Measurements from ENCODE around the gene ATM.
"Not testable (repeated sequence)": the region's sequence is repeated elsewhere in the genome, so short reads cannot be mapped to it uniquely, and the experiment has no call there.

ATM gene

GRCh38 chr11:108393046-108393445, 170.2 kb downstream of the ATM start (continued):
- no peak for TF ChIP-seq PATZ1 (CRISPR knock-in tag; IDR thresholded peaks at IDR 0.05; ENCODE audit: borderline replicate concordance)
- no peak for TF ChIP-seq ZC3H10 (CRISPR knock-in tag; IDR thresholded peaks at IDR 0.05)
- TF ChIP-seq ESRRG (CRISPR knock-in tag; IDR thresholded peaks at IDR 0.05) = no peak
- no peak for TF ChIP-seq ZFP3 (CRISPR knock-in tag; IDR thresholded peaks at IDR 0.05)
- TF ChIP-seq PPARA (CRISPR knock-in tag; IDR thresholded peaks at IDR 0.05; ENCODE audit: borderline replicate concordance) = no peak
- TF ChIP-seq BACH2 (CRISPR knock-in tag; IDR thresholded peaks at IDR 0.05; ENCODE audit: borderline replicate concordance) = no peak
- no peak for TF ChIP-seq TOX (CRISPR knock-in tag; IDR thresholded peaks at IDR 0.05; ENCODE audit: borderline replicate concordance)

- ATAC-seq = no peak
- TF ChIP-seq ZNF70 (CRISPR knock-in tag; IDR thresholded peaks at IDR 0.05) (no peak), OSR1 (CRISPR knock-in tag; IDR thresholded peaks at IDR 0.05) (no peak), ZFP3 (CRISPR knock-in tag; IDR thresholded peaks at IDR 0.05) (no peak), ARNTL (CRISPR knock-in tag; IDR thresholded peaks at IDR 0.05; ENCODE audit: borderline replicate concordance, low read depth) (no peak), POU6F1 (CRISPR knock-in tag; IDR thresholded peaks at IDR 0.05; ENCODE audit: borderline replicate concordance, low read depth) (no peak), PATZ1 (CRISPR knock-in tag; IDR thresholded peaks at IDR 0.05; ENCODE audit: borderline replicate concordance) (no peak), RARB (CRISPR knock-in tag; IDR thresholded peaks at IDR 0.05) (no peak)
Observed at GRCh38 chr11:108394744-108395284, 171.9 kb downstream of the ATM start.

- ATAC-seq = not testable (repeated sequence)
Observed at GRCh38 chr11:108396672-108397071, 173.8 kb downstream of the ATM start.

GRCh38 chr11:108398439-108398838, 175.6 kb downstream of the ATM start:
- no peak for ATAC-seq
- TF ChIP-seq CSRNP3 (CRISPR knock-in tag; IDR thresholded peaks at IDR 0.05) (no peak), GLIS3 (CRISPR knock-in tag; IDR thresholded peaks at IDR 0.05) (no peak), ARNTL (CRISPR knock-in tag; IDR thresholded peaks at IDR 0.05; ENCODE audit: borderline replicate concordance, low read depth) (no peak), PATZ1 (CRISPR knock-in tag; IDR thresholded peaks at IDR 0.05; ENCODE audit: borderline replicate concordance) (no peak), ZFP3 (CRISPR knock-in tag; IDR thresholded peaks at IDR 0.05) (no peak), PPARA (CRISPR knock-in tag; IDR thresholded peaks at IDR 0.05; ENCODE audit: borderline replicate concordance) (no peak), TOX (CRISPR knock-in tag; IDR thresholded peaks at IDR 0.05; ENCODE audit: borderline replicate concordance) (no peak), TCF4 (CRISPR knock-in tag; IDR thresholded peaks at IDR 0.05; ENCODE audit: borderline replicate concordance) (no peak), CSDC2 (CRISPR knock-in tag; IDR thresholded peaks at IDR 0.05) (no peak), ZFP30 (CRISPR knock-in tag; IDR thresholded peaks at IDR 0.05) (no peak), POU6F1 (CRISPR knock-in tag; IDR thresholded peaks at IDR 0.05; ENCODE audit: borderline replicate concordance, low read depth) (no peak), ESRRG (CRISPR knock-in tag; IDR thresholded peaks at IDR 0.05) (no peak), RARB (CRISPR knock-in tag; IDR thresholded peaks at IDR 0.05) (no peak), TSHZ2 (CRISPR knock-in tag; IDR thresholded peaks at IDR 0.05) (no peak)

All from SK-N-SH treated with all-trans-retinoic acid at 6 μM for 48 hours (cell line).